Ascending aorta (tissue), 2 donors: Measurements from ENCODE around the gene COL1A1. TPM values are rescaled to one million over a fixed set of nuclear protein-coding genes. Genes with fewer than 3 reads are reported as not detected.

Experiments used
- DNase-seq, 2 donors: peaks; one replicate each; pipeline ENCODE4 v3.0.0-alpha.2; 2019; ENCODE audit warnings: low spot score in 2 of 2
- H3K27ac ChIP-seq, 2 donors: fragments of 200-600 bp; sonication (generic); one replicate each; pipeline ENCODE4 v1.5.1; 2016 to 2017; ENCODE audit warnings: mild to moderate bottlenecking in 1 of 2
- H3K27me3 ChIP-seq: fragments of 200-600 bp; sonication (generic); one replicate; pipeline ENCODE4 v1.5.1; 2017
- H3K36me3 ChIP-seq, 2 donors: fragments of 200-600 bp; sonication (generic); one replicate each; pipeline ENCODE4 v1.5.1; 2016
- H3K4me1 ChIP-seq, 2 donors: fragments of 200-600 bp; sonication (generic); one replicate each; pipeline ENCODE4 v1.5.1; 2016 to 2017; ENCODE audit warnings: mild to moderate bottlenecking in 1 of 2
- H3K4me3 ChIP-seq, 2 donors: fragments of 200-600 bp; sonication (generic); one replicate each; pipeline ENCODE4 v1.5.1; 2016 to 2017; ENCODE audit warnings: mild to moderate bottlenecking in 1 of 2
- H3K9me3 ChIP-seq, 2 donors: fragments of 200-600 bp; sonication (generic); one replicate each; pipeline ENCODE4 v1.5.1; 2016
- CTCF ChIP-seq, 3 experiments: fragments of 200-600 bp in 2 of 3; fragments of 450-650 bp in 1 of 3; sonication (generic) in 2 of 3; IDR thresholded peaks; one replicate each; pipeline ENCODE4 v1.5.1; 2016 to 2019; ENCODE audit warnings: antibody characterized with exemption in 3 of 3, mild to moderate bottlenecking in 1 of 3, moderate library complexity in 1 of 3
- intact Hi-C: fragments of 100-400 bp; cut with DNase I; formaldehyde crosslinking; loops from one replicate; pipeline ENCODE4 v1.15.1; 2023
- total RNA-seq: library from RNA; depleted of rRNA; stranded (reverse); fragments of >200 nt; gene quantifications from one replicate; pipeline ENCODE4 v1.1.0, GENCODE V29; 2016

COL1A1 gene
- total RNA-seq, 1 donor from 2014 or later, result 547 TPM

- H3K27me3 ChIP-seq, result no peaks in the 10 kb centered on the region
- no peak overlapping the region for H3K4me3 ChIP-seq
- H3K9me3 ChIP-seq, result no peaks in the 10 kb centered on the region
- no peak for DNase-seq
- peaks cover 90 to 97% of the 10 kb centered on the region in 2 donors for H3K36me3 ChIP-seq
- intact Hi-C loops, result no loop called here
- H3K4me1 ChIP-seq, result peaks cover 7 to 28% of the 10 kb centered on the region in 2 donors
- H3K27ac ChIP-seq, result peak overlapping the region; percentile 97 to 99
- no peak for TF ChIP-seq CTCF (IDR thresholded peaks at IDR 0.05)
Observed at GRCh38 chr17:50192144-50192617, 9.2 kb downstream of the COL1A1 start.

GRCh38 chr17:50191359-50192143 is 9.9 kb downstream of the COL1A1 start:
- H3K4me3 ChIP-seq, result no peak overlapping the region
- intact Hi-C loops, result no loop called here
- peak overlapping the region; percentile 97 to 99 for H3K27ac ChIP-seq
- H3K4me1 ChIP-seq, result peaks cover 3 to 22% of the 10 kb centered on the region in 2 donors
- H3K36me3 ChIP-seq, result peaks cover 91 to 96% of the 10 kb centered on the region in 2 donors
- H3K27me3 ChIP-seq, result no peaks in the 10 kb centered on the region
- no peak for DNase-seq
- TF ChIP-seq CTCF (IDR thresholded peaks at IDR 0.05), result no peak
- no peaks in the 10 kb centered on the region for H3K9me3 ChIP-seq

GRCh38 chr17:50190603-50191358 is 10.7 kb downstream of the COL1A1 start:
- intact Hi-C loops, result no loop called here
- H3K27ac ChIP-seq, result peak overlapping the region; percentile 97 to 99
- no peaks in the 10 kb centered on the region for H3K9me3 ChIP-seq
- H3K4me1 ChIP-seq, result peaks cover 0 to 16% of the 10 kb centered on the region in 2 donors
- H3K27me3 ChIP-seq, result no peaks in the 10 kb centered on the region
- no peak for TF ChIP-seq CTCF (IDR thresholded peaks at IDR 0.05)
- peaks cover 91 to 96% of the 10 kb centered on the region in 2 donors for H3K36me3 ChIP-seq
- H3K4me3 ChIP-seq, result no peak overlapping the region
- no peak for DNase-seq

GRCh38 chr17:50190293-50190602 is 11.2 kb downstream of the COL1A1 start:
- Histone ChIP-seq H3K27ac (peak overlapping the region; percentile 97 to 99), H3K4me1 (peaks cover 0 to 19% of the 10 kb centered on the region in 2 donors), H3K27me3 (no peaks in the 10 kb centered on the region), H3K4me3 (no peak overlapping the region), H3K9me3 (no peaks in the 10 kb centered on the region), H3K36me3 (peaks cover 90 to 96% of the 10 kb centered on the region in 2 donors)
- no peak for TF ChIP-seq CTCF (IDR thresholded peaks at IDR 0.05)
- no peak for DNase-seq
- intact Hi-C loops, result no loop called here

DNA sequence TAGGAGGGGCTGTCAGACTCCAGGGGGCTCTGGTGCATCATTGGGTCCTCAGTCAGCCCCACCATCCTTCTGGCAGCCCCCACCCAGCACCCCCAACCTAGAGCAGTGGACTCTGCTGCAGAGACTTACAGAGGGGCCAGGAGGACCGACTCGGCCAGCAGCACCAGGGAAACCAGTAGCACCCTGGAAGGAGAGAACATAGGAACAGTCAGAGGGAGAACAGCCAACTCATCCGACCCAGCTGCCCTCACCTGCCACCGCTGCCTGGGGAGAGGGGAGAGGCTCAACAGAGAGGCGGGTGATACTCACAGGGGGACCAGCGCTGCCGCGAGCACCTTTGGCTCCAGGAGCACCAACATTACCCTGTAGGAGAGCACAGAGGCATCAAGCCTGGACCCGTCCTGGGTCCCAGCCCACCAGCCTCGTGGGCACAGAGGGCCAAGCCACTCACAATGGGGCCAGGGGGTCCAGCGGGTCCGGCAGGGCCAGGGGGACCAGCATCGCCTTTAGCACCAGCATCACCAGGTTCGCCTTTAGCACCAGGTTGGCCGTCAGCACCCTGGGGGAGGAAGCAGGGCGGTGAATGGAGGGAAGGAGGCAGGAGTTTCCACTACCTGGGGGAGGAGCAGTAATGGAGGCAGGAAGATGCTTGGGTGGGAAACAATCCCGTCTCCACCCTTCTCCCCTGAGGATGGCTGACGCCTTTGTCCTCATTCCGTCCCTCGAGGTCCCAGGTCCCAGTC is 11.7 kb downstream of the COL1A1 start:
- H3K4me3 ChIP-seq, result no peak overlapping the region
- H3K36me3 ChIP-seq, result peaks cover 85 to 91% of the 10 kb centered on the region in 2 donors
- no peak for DNase-seq
- intact Hi-C loops, result no loop called here
- no peak for TF ChIP-seq CTCF (IDR thresholded peaks at IDR 0.05)
- peak overlapping the region; percentile 97 to 99 for H3K27ac ChIP-seq
- no peaks in the 10 kb centered on the region for H3K27me3 ChIP-seq
- peaks cover 2 to 22% of the 10 kb centered on the region in 2 donors for H3K4me1 ChIP-seq
- H3K9me3 ChIP-seq, result no peaks in the 10 kb centered on the region
